Measurements from ENCODE around the gene C9orf43.

The C9orf43 gene

GRCh38 chr9:113409883-113410206 lies 702 bp upstream of the C9orf43 start:
- Histone ChIP-seq H3K27me3 (ENCODE audit: insufficient read depth, low read length) (no peaks in the 10 kb centered on the region), H4K8ac (ENCODE audit: low read depth, low read length) (peak overlapping the region; percentile 92), H3K4me1 (ENCODE audit: control insufficient read depth in 1 of 2, insufficient read depth in 2 of 2, low read length in 2 of 2) (peaks cover 3 to 4% of the 10 kb centered on the region in 2 experiments), H3K79me2 (ENCODE audit: control insufficient read depth, insufficient read depth, low read length, poor library complexity) (peaks cover 10% of the 10 kb centered on the region), H3K36me3 (ENCODE audit: control insufficient read depth in 1 of 2, insufficient read depth in 2 of 2, low read length in 2 of 2) (peaks cover 4 to 18% of the 10 kb centered on the region in 2 experiments), H3K79me1 (ENCODE audit: low read length) (peaks cover 6% of the 10 kb centered on the region), H3K9me3 (ENCODE audit: insufficient read depth, low read depth, low read length) (no peaks in the 10 kb centered on the region), H3K4me3 (ENCODE audit: low read depth, low read length) (peak overlapping the region; percentile 86), H3K14ac (ENCODE audit: low read length) (peak overlapping the region; percentile 49), H3K27ac (ENCODE audit: low read depth, low read length) (peak overlapping the region; percentile 59), H3K23ac (ENCODE audit: low read length) (no peak overlapping the region), H2AFZ (ENCODE audit: insufficient read depth, low read length, poor library complexity) (peak overlapping the region; percentile 53), H3K4ac (ENCODE audit: low read depth, low read length) (peak overlapping the region; percentile 67), H3K9ac (ENCODE audit: low read length) (peak overlapping the region; percentile 90), H3K18ac (ENCODE audit: low read length) (peak overlapping the region; percentile 85), H4K91ac (ENCODE audit: low read depth, low read length) (peak overlapping the region; percentile 97), H3K4me2 (ENCODE audit: low read length) (peak overlapping the region; percentile 98), H2AK5ac (ENCODE audit: low read length) (peak overlapping the region; percentile 6), H2BK5ac (ENCODE audit: low read depth, low read length, poor library complexity) (peak overlapping the region; percentile 28), H2BK12ac (ENCODE audit: low read length) (no peak overlapping the region), H4K12ac (ENCODE audit: low read depth, low read length) (peak overlapping the region; percentile 62), H2BK120ac (ENCODE audit: insufficient read depth, low read length, poor library complexity) (peak overlapping the region; percentile 95)
- no CpG with 5 or more reads among the region's 20 CpGs for WGBS (ENCODE audit: extremely low coverage, insufficient coverage, insufficient read length)
- DNase-seq = no peak

- H3K9ac ChIP-seq (ENCODE audit: low read length) = no peak overlapping the region
- H2BK5ac ChIP-seq (ENCODE audit: low read depth, low read length, poor library complexity) = no peak overlapping the region
- no CpG with 5 or more reads among the region's 3 CpGs for WGBS (ENCODE audit: extremely low coverage, insufficient coverage, insufficient read length)
Observed at GRCh38 chr9:113416149-113416721, 5.7 kb downstream of the C9orf43 start.

GRCh38 chr9:113417370-113417769 lies 6.8 kb downstream of the C9orf43 start:
- H3K4me1 ChIP-seq (ENCODE audit: control insufficient read depth in 1 of 2, insufficient read depth in 2 of 2, low read length in 2 of 2) = no peaks in the 10 kb centered on the region
- no peak overlapping the region for H3K18ac ChIP-seq (ENCODE audit: low read length)
- no peak overlapping the region for H4K12ac ChIP-seq (ENCODE audit: low read depth, low read length)
- no peak overlapping the region for H3K4me3 ChIP-seq (ENCODE audit: low read depth, low read length)
- no peak overlapping the region for H2AFZ ChIP-seq (ENCODE audit: insufficient read depth, low read length, poor library complexity)
- no peak overlapping the region for H3K23ac ChIP-seq (ENCODE audit: low read length)
- no peak overlapping the region for H2BK12ac ChIP-seq (ENCODE audit: low read length)
- H2BK120ac ChIP-seq (ENCODE audit: insufficient read depth, low read length, poor library complexity) = no peak overlapping the region
- no peaks in the 10 kb centered on the region for H3K79me1 ChIP-seq (ENCODE audit: low read length)
- no CpG with 5 or more reads among the region's 4 CpGs for WGBS (ENCODE audit: extremely low coverage, insufficient coverage, insufficient read length)
- no peaks in the 10 kb centered on the region for H3K36me3 ChIP-seq (ENCODE audit: control insufficient read depth in 1 of 2, insufficient read depth in 2 of 2, low read length in 2 of 2)
- peak overlapping the region; percentile 0 for H3K9ac ChIP-seq (ENCODE audit: low read length)
- no peak overlapping the region for H4K91ac ChIP-seq (ENCODE audit: low read depth, low read length)
- no peak overlapping the region for H3K14ac ChIP-seq (ENCODE audit: low read length)
- H3K9me3 ChIP-seq (ENCODE audit: insufficient read depth, low read depth, low read length) = no peaks in the 10 kb centered on the region
- no peak overlapping the region for H2BK5ac ChIP-seq (ENCODE audit: low read depth, low read length, poor library complexity)
- H2AK5ac ChIP-seq (ENCODE audit: low read length) = no peak overlapping the region
- no peaks in the 10 kb centered on the region for H3K27me3 ChIP-seq (ENCODE audit: insufficient read depth, low read length)
- no peaks in the 10 kb centered on the region for H3K79me2 ChIP-seq (ENCODE audit: control insufficient read depth, insufficient read depth, low read length, poor library complexity)
- no peak for DNase-seq
- no peak overlapping the region for H4K8ac ChIP-seq (ENCODE audit: low read depth, low read length)
- no peak overlapping the region for H3K4ac ChIP-seq (ENCODE audit: low read depth, low read length)
- no peak overlapping the region for H3K27ac ChIP-seq (ENCODE audit: low read depth, low read length)
- H3K4me2 ChIP-seq (ENCODE audit: low read length) = no peak overlapping the region

More at GRCh38 chr9:113416149-113416721, 5.7 kb downstream of the C9orf43 start:
- Histone ChIP-seq H2AFZ (ENCODE audit: insufficient read depth, low read length, poor library complexity) (no peak overlapping the region), H3K27me3 (ENCODE audit: insufficient read depth, low read length) (no peaks in the 10 kb centered on the region), H4K8ac (ENCODE audit: low read depth, low read length) (no peak overlapping the region), H2BK120ac (ENCODE audit: insufficient read depth, low read length, poor library complexity) (no peak overlapping the region), H3K4me3 (ENCODE audit: low read depth, low read length) (no peak overlapping the region), H3K23ac (ENCODE audit: low read length) (no peak overlapping the region), H3K4me1 (ENCODE audit: control insufficient read depth in 1 of 2, insufficient read depth in 2 of 2, low read length in 2 of 2) (no peaks in the 10 kb centered on the region), H3K79me2 (ENCODE audit: control insufficient read depth, insufficient read depth, low read length, poor library complexity) (no peaks in the 10 kb centered on the region), H3K18ac (ENCODE audit: low read length) (no peak overlapping the region), H2AK5ac (ENCODE audit: low read length) (no peak overlapping the region), H3K4me2 (ENCODE audit: low read length) (no peak overlapping the region), H3K36me3 (ENCODE audit: control insufficient read depth in 1 of 2, insufficient read depth in 2 of 2, low read length in 2 of 2) (no peaks in the 10 kb centered on the region), H3K27ac (ENCODE audit: low read depth, low read length) (no peak overlapping the region), H3K4ac (ENCODE audit: low read depth, low read length) (no peak overlapping the region), H3K14ac (ENCODE audit: low read length) (no peak overlapping the region), H2BK12ac (ENCODE audit: low read length) (no peak overlapping the region), H3K79me1 (ENCODE audit: low read length) (no peaks in the 10 kb centered on the region), H4K91ac (ENCODE audit: low read depth, low read length) (no peak overlapping the region), H3K9me3 (ENCODE audit: insufficient read depth, low read depth, low read length) (no peaks in the 10 kb centered on the region), H4K12ac (ENCODE audit: low read depth, low read length) (no peak overlapping the region)
- DNase-seq = no peak

- Histone ChIP-seq H3K79me1 (ENCODE audit: low read length) (no peaks in the 10 kb centered on the region), H3K23ac (ENCODE audit: low read length) (no peak overlapping the region), H3K4me2 (ENCODE audit: low read length) (no peak overlapping the region), H3K9me3 (ENCODE audit: insufficient read depth, low read depth, low read length) (no peaks in the 10 kb centered on the region), H3K4me3 (ENCODE audit: low read depth, low read length) (no peak overlapping the region), H2BK5ac (ENCODE audit: low read depth, low read length, poor library complexity) (no peak overlapping the region), H2BK12ac (ENCODE audit: low read length) (no peak overlapping the region), H3K27ac (ENCODE audit: low read depth, low read length) (no peak overlapping the region), H3K4me1 (ENCODE audit: control insufficient read depth in 1 of 2, insufficient read depth in 2 of 2, low read length in 2 of 2) (no peaks in the 10 kb centered on the region), H2BK120ac (ENCODE audit: insufficient read depth, low read length, poor library complexity) (no peak overlapping the region), H4K12ac (ENCODE audit: low read depth, low read length) (no peak overlapping the region), H3K9ac (ENCODE audit: low read length) (no peak overlapping the region), H4K8ac (ENCODE audit: low read depth, low read length) (no peak overlapping the region), H3K79me2 (ENCODE audit: control insufficient read depth, insufficient read depth, low read length, poor library complexity) (no peaks in the 10 kb centered on the region), H3K27me3 (ENCODE audit: insufficient read depth, low read length) (no peaks in the 10 kb centered on the region), H3K18ac (ENCODE audit: low read length) (no peak overlapping the region), H3K14ac (ENCODE audit: low read length) (no peak overlapping the region), H3K36me3 (ENCODE audit: control insufficient read depth in 1 of 2, insufficient read depth in 2 of 2, low read length in 2 of 2) (no peaks in the 10 kb centered on the region), H3K4ac (ENCODE audit: low read depth, low read length) (no peak overlapping the region), H4K91ac (ENCODE audit: low read depth, low read length) (no peak overlapping the region), H2AK5ac (ENCODE audit: low read length) (no peak overlapping the region), H2AFZ (ENCODE audit: insufficient read depth, low read length, poor library complexity) (no peak overlapping the region)
- no peak for DNase-seq
- WGBS (ENCODE audit: extremely low coverage, insufficient coverage, insufficient read length) = no CpG with 5 or more reads among the region's 3 CpGs
Observed at GRCh38 chr9:113421726-113422125, 11.2 kb downstream of the C9orf43 start.
